GM21515 (cell line): ENCODE results near the gene F8.
"Not testable (repeated sequence)": the region's sequence is repeated elsewhere in the genome, so short reads cannot be mapped to it uniquely, and the experiment has no call there.

ENCODE experiments used
- ATAC-seq: cut with Tn5 transposase; IDR thresholded peaks from one replicate; pipeline ENCODE4 v1.9.1; 2021; ENCODE audit not compliant: unreplicated experiment

F8 gene

GRCh38 chrX:155031657-155032056, 9.1 kb upstream of the F8 start:
- ATAC-seq: no peak

GRCh38 chrX:155028877-155029291, 6.4 kb upstream of the F8 start:
- no peak for ATAC-seq

- ATAC-seq: no peak
These were observed 5.6 kb upstream of the F8 start for GRCh38 chrX:155028129-155028528.

GRCh38 chrX:155027509-155028066, 5.1 kb upstream of the F8 start:
- no peak for ATAC-seq

- peak; percentile 90 for ATAC-seq
These were observed 4.4 kb upstream of the F8 start, which contains the start of gene FUNDC2 for GRCh38 chrX:155026727-155027508. Gene FUNDC2 (plus strand): TSS chrX:155026844. CDS start chrX:155026939, 95 bp downstream.

- ATAC-seq: no peak
These were observed 3.9 kb upstream of the F8 start for GRCh38 chrX:155026420-155026726.

- no peak for ATAC-seq
These were observed 1.6 kb upstream of the F8 start for GRCh38 chrX:155023907-155024833.

- ATAC-seq: no peak
These were observed 1.9 kb downstream of the F8 start for GRCh38 chrX:155020591-155020990.

- no peak for ATAC-seq
These were observed 12.5 kb downstream of the F8 start for GRCh38 chrX:155009994-155010472.

- ATAC-seq: not testable (repeated sequence)
These were observed 13.9 kb downstream of the F8 start for GRCh38 chrX:155008578-155008977.

- not testable (repeated sequence) for ATAC-seq
These were observed 15.4 kb downstream of the F8 start for GRCh38 chrX:155006913-155007671.

- ATAC-seq: not testable (repeated sequence)
These were observed 16.1 kb downstream of the F8 start for GRCh38 chrX:155006379-155006778.

GRCh38 chrX:155005190-155005589, 17.3 kb downstream of the F8 start:
- no peak for ATAC-seq

GRCh38 chrX:155001873-155002272, 20.6 kb downstream of the F8 start:
- no peak for ATAC-seq

GRCh38 chrX:155000841-155001240, 21.7 kb downstream of the F8 start:
- no peak for ATAC-seq

GRCh38 chrX:154998204-154998880, 24.2 kb downstream of the F8 start:
- no peak for ATAC-seq

GRCh38 chrX:154991476-154991875, 31.0 kb downstream of the F8 start:
- ATAC-seq: no peak

- ATAC-seq: peak; percentile 31
These were observed 31.5 kb downstream of the F8 start for GRCh38 chrX:154991039-154991438.

- peak; percentile 77 for ATAC-seq
These were observed 32.0 kb downstream of the F8 start for GRCh38 chrX:154990496-154990895.

GRCh38 chrX:154988719-154989118, 33.8 kb downstream of the F8 start:
- ATAC-seq: no peak
